ENCODE data around the gene TPM1.

- TF ChIP-seq POLR2AphosphoS5 (IDR thresholded peaks at IDR 0.05) (no peak), CTCF (IDR thresholded peaks at IDR 0.05) (no peak)
Observed at GRCh38 chr15:63022181-63022580, 20.4 kb upstream of the TPM1 start.

Data from breast epithelium (tissue), 3 donors.